H1 (cell line): ENCODE measurements around the gene ATE1. TPM values are rescaled to one million over a fixed set of nuclear protein-coding genes. Genes with fewer than 3 reads are reported as not detected.

Experiments
- CTCF ChIA-PET: fragments of 300-600 bp; sonication (Branson Sonifier 250); formaldehyde crosslinking; loops from one replicate; lab custom pipeline; 2021; ENCODE audit not compliant: partially characterized antibody; lab: Charles Lee
- POLR2A ChIA-PET: fragments of 300-600 bp; sonication (Branson Sonifier 250); formaldehyde crosslinking; loops from one replicate; lab custom pipeline; 2021; ENCODE audit warnings: inconsistent platforms; ENCODE audit not compliant: partially characterized antibody; lab: Charles Lee
- DNase-seq, 2 experiments: peaks; one replicate each; pipeline versions ENCODE4 v3.0.0 to v3.0.0-alpha.2; 2010 to 2022; ENCODE audit warnings: low spot score in 2 of 2, low read depth in 1 of 2, mixed read lengths in 1 of 2
- FAIRE-seq: peaks from 2 replicates; lab custom pipeline; 2011; peaks lifted over from hg19 to GRCh38; lab: Jason Lieb, UNC
- H2AFZ ChIP-seq: 2 replicates; pipeline ENCODE4 v1.8.1; 2012; ENCODE audit warnings: low read length, inconsistent platforms
- H2AK5ac ChIP-seq: 2 replicates; pipeline ENCODE4 v1.6.1; 2013; ENCODE audit warnings: low read depth, low read length
- H2BK120ac ChIP-seq: replicated peaks from 2 replicates; pipeline ENCODE3; 2013; ENCODE audit warnings: low read depth, low read length, inconsistent platforms
- H2BK12ac ChIP-seq: 2 replicates; pipeline ENCODE4 v1.6.1; 2013; ENCODE audit warnings: low read depth, low read length
- H2BK15ac ChIP-seq: 2 replicates; pipeline ENCODE4 v1.6.1; 2013; ENCODE audit warnings: low read length
- H2BK20ac ChIP-seq: 2 replicates; pipeline ENCODE4 v1.6.1; 2013; ENCODE audit warnings: low read length
- H2BK5ac ChIP-seq: 2 replicates; pipeline ENCODE4 v1.6.1; 2013; ENCODE audit warnings: low read depth, low read length
- H3K14ac ChIP-seq: 2 replicates; pipeline ENCODE4 v1.6.1; 2013; ENCODE audit warnings: inconsistent platforms; ENCODE audit not compliant: insufficient read length
- H3K18ac ChIP-seq: 2 replicates; pipeline ENCODE4 v1.6.1; 2013; ENCODE audit warnings: low read length; ENCODE audit errors: extremely low read depth
- H3K23ac ChIP-seq: 2 replicates; pipeline ENCODE4 v1.6.1; 2013; ENCODE audit warnings: inconsistent platforms; ENCODE audit not compliant: insufficient read length
- H3K23me2 ChIP-seq: 2 replicates; pipeline ENCODE4 v1.6.1; 2013; ENCODE audit warnings: low read depth, low read length
- H3K27ac ChIP-seq: 2 replicates; pipeline ENCODE4 v1.6.1; 2011; ENCODE audit warnings: low read depth, low read length, inconsistent platforms
- H3K27me3 ChIP-seq, 4 experiments: replicated peaks in 1 of 4; 1 replicate in 1 of 4; 2 replicates in 3 of 4; pipeline versions ENCODE4 v1.6.1 to v1.8.1; 2011 to 2013; ENCODE audit warnings: low read length in 3 of 4, mild to moderate bottlenecking in 3 of 4, inconsistent platforms in 2 of 4, mixed read lengths in 2 of 4, moderate library complexity in 1 of 4; ENCODE audit not compliant: control insufficient read depth in 3 of 4, insufficient read depth in 3 of 4; ENCODE audit errors: extremely low read depth in 1 of 4
- H3K36me3 ChIP-seq, 4 experiments: 2 replicates each; pipeline versions ENCODE4 v1.6.1 to v1.8.1; 2011 to 2013; ENCODE audit warnings: mild to moderate bottlenecking in 4 of 4, low read length in 3 of 4, moderate library complexity in 2 of 4, control low read depth in 1 of 4, inconsistent platforms in 1 of 4; ENCODE audit not compliant: insufficient read depth in 4 of 4, control insufficient read depth in 2 of 4
- H3K4ac ChIP-seq: replicated peaks from 2 replicates; pipeline ENCODE3; 2013; ENCODE audit warnings: low read length, low read depth, mixed read lengths, inconsistent platforms; ENCODE audit not compliant: insufficient read length
- H3K4me1 ChIP-seq, 4 experiments: replicated peaks in 1 of 4; 1 replicate in 1 of 4; 2 replicates in 3 of 4; pipeline versions ENCODE4 v1.6.1 to v1.8.1; 2011 to 2013; ENCODE audit warnings: low read length in 3 of 4, inconsistent platforms in 2 of 4, mixed read lengths in 1 of 4; ENCODE audit not compliant: insufficient read depth in 4 of 4, control insufficient read depth in 3 of 4
- H3K4me2 ChIP-seq, 2 experiments: 2 replicates each; pipeline versions ENCODE4 v1.6.1 to v1.8.1; 2011 to 2013; ENCODE audit warnings: low read depth in 2 of 2, low read length in 2 of 2, control low read depth in 1 of 2, inconsistent platforms in 1 of 2, mild to moderate bottlenecking in 1 of 2; ENCODE audit not compliant: insufficient read depth in 1 of 2
- H3K4me3 ChIP-seq, 4 experiments: fragments of 200-600, 300-600 bp in 1 of 4; sonication (generic), shearing (Covaris generic), sonication (Bioruptor Twin) in 1 of 4; 2 replicates each; pipeline versions ENCODE4 v1.5.1 to v1.8.1; 2011 to 2016; ENCODE audit warnings: low read length in 4 of 4, low read depth in 3 of 4, control low read depth in 2 of 4, inconsistent platforms in 2 of 4, mild to moderate bottlenecking in 2 of 4, mixed read lengths in 1 of 4, moderate library complexity in 1 of 4; ENCODE audit not compliant: insufficient read depth in 2 of 4; ENCODE audit errors: extremely low read depth in 1 of 4
- H3K56ac ChIP-seq: replicated peaks from 2 replicates; pipeline ENCODE3; 2013; ENCODE audit warnings: low read depth, mild to moderate bottlenecking, mixed read lengths, low read length, inconsistent platforms; ENCODE audit not compliant: insufficient read length
- H3K79me1 ChIP-seq: 2 replicates; pipeline ENCODE4 v1.6.1; 2013; ENCODE audit warnings: low read depth, low read length, control low read depth
- H3K79me2 ChIP-seq, 2 experiments: 2 replicates each; pipeline versions ENCODE4 v1.6.1 to v1.8.1; 2012 to 2013; ENCODE audit warnings: low read length in 2 of 2, mild to moderate bottlenecking in 2 of 2, inconsistent platforms in 1 of 2; ENCODE audit not compliant: insufficient read depth in 2 of 2, control insufficient read depth in 1 of 2
- H3K9ac ChIP-seq, 4 experiments: replicated peaks in 1 of 4; 1 replicate in 1 of 4; 2 replicates in 3 of 4; pipeline versions ENCODE4 v1.6.1 to v1.8.1; 2011 to 2013; ENCODE audit warnings: low read depth in 3 of 4, low read length in 3 of 4, control low read depth in 2 of 4, mild to moderate bottlenecking in 2 of 4, moderate library complexity in 2 of 4, inconsistent platforms in 1 of 4; ENCODE audit errors: extremely low read depth in 1 of 4
- H3K9me3 ChIP-seq, 2 experiments: 2 replicates each; pipeline versions ENCODE4 v1.6.1 to v1.8.1; 2012 to 2013; ENCODE audit warnings: mild to moderate bottlenecking in 2 of 2, moderate library complexity in 2 of 2, control low read depth in 1 of 2, inconsistent platforms in 1 of 2, low read depth in 1 of 2, low read length in 1 of 2, mixed read lengths in 1 of 2; ENCODE audit not compliant: insufficient read depth in 2 of 2
- H4K20me1 ChIP-seq, 2 experiments: replicated peaks in 1 of 2; 2 replicates each; pipeline versions ENCODE3 to v1.8.1; 2011 to 2013; ENCODE audit warnings: inconsistent platforms in 2 of 2, low read length in 2 of 2, mild to moderate bottlenecking in 1 of 2; ENCODE audit not compliant: insufficient read depth in 2 of 2, control insufficient read depth in 1 of 2
- H4K5ac ChIP-seq: 2 replicates; pipeline ENCODE4 v1.6.1; 2013; ENCODE audit warnings: low read length, low read depth, mixed read lengths, inconsistent platforms; ENCODE audit not compliant: insufficient read length
- H4K8ac ChIP-seq: 2 replicates; pipeline ENCODE4 v1.8.0; 2013; ENCODE audit warnings: mild to moderate bottlenecking, moderate library complexity, low read length, inconsistent platforms; ENCODE audit not compliant: insufficient read depth; ENCODE audit errors: extremely low read depth
- H4K91ac ChIP-seq: replicated peaks from 2 replicates; pipeline ENCODE3; 2013; ENCODE audit warnings: low read length, mixed read lengths, inconsistent platforms; ENCODE audit not compliant: insufficient read length
- CHD2 ChIP-seq: IDR thresholded peaks from 2 replicates; pipeline ENCODE4 v1.6.1; 2012; ENCODE audit warnings: low read length, improper control_type of control experiment
- CTCF ChIP-seq, 3 experiments: IDR thresholded peaks; 1 replicate in 2 of 3; 2 replicates in 1 of 3; pipeline versions ENCODE4 v1.5.1 to v1.6.1; 2011; ENCODE audit warnings: low read length in 3 of 3, mild to moderate bottlenecking in 3 of 3, inconsistent platforms in 2 of 3, low read depth in 1 of 3, moderate library complexity in 1 of 3; ENCODE audit not compliant: insufficient read depth in 1 of 3; ENCODE audit errors: control extremely low read depth in 1 of 3
- GTF2F1 ChIP-seq: IDR thresholded peaks from 2 replicates; pipeline ENCODE4 v1.6.1; 2012; ENCODE audit warnings: low read depth, low read length, improper control_type of control experiment, borderline replicate concordance
- NANOG ChIP-seq: IDR thresholded peaks from 2 replicates; pipeline ENCODE4 v1.6.1; 2011; ENCODE audit warnings: low read length, low read depth, mild to moderate bottlenecking, inconsistent platforms; ENCODE audit not compliant: insufficient read depth, poor library complexity, severe bottlenecking
- POU5F1 ChIP-seq: IDR thresholded peaks from 2 replicates; pipeline ENCODE4 v1.6.1; 2011; ENCODE audit warnings: low read depth, mild to moderate bottlenecking, low read length, moderate library complexity
- RNF2 ChIP-seq: fragments of 200-900, 300-1000 bp; sonication (generic); IDR thresholded peaks from 2 replicates; pipeline ENCODE4 v1.7.1; 2016; ENCODE audit warnings: borderline replicate concordance, low read depth, mild to moderate bottlenecking, antibody characterized with exemption, low read length; ENCODE audit not compliant: poor library complexity, severe bottlenecking; ENCODE audit errors: missing control alignments
- SIN3A ChIP-seq, 2 experiments: IDR thresholded peaks in 1 of 2; conservative IDR thresholded peaks in 1 of 2; 2 replicates each; pipeline ENCODE4 v1.6.1; 2011 to 2012; ENCODE audit warnings: low read length in 2 of 2, improper control_type of control experiment in 1 of 2, low read depth in 1 of 2, mild to moderate bottlenecking in 1 of 2
- USF2 ChIP-seq: IDR thresholded peaks from 2 replicates; pipeline ENCODE4 v1.6.1; 2011; ENCODE audit warnings: low read length, improper control_type of control experiment
- WGBS, 2 experiments: shearing (Covaris generic) in 1 of 2; methylation state at CpG; one replicate each; pipeline versions ENCODE4 v1.1.6 to v1.1.7; 2013 to 2015; ENCODE audit warnings: low lambda C conversion rate in 2 of 2, mixed read lengths in 2 of 2, inconsistent platforms in 1 of 2, low coverage in 1 of 2, missing lambda C conversion rate in 1 of 2; ENCODE audit not compliant: insufficient replicate concordance in 2 of 2, insufficient coverage in 1 of 2, insufficient read length in 1 of 2; ENCODE audit errors: extremely low coverage in 1 of 2, missing lambda C conversion rate in 1 of 2; 5-methylcytosine and 5-hydroxymethylcytosine counted together
- polyA plus RNA-seq, 7 experiments: library from polyadenylated mRNA; depleted of rRNA in 3 of 7; stranded (reverse) in 5 of 7; unstranded in 2 of 7; fragments of >200 nt in 5 of 7; fragments of 200-250 nt in 2 of 7; gene quantifications; 1 replicate in 5 of 7; 2 replicates in 1 of 7; 4 replicates in 1 of 7; pipeline versions ENCODE4 v1.2.1 to v1.2.3, GENCODE V29; 2011 to 2013; ENCODE audit warnings: missing spikeins in 2 of 7, mixed read lengths in 2 of 7
- total RNA-seq: library from RNA; stranded (reverse); fragmentation: NEBNext Ultra II Directional; extraction: Animal tissue kit (Norgen Biotek cat#: 25700); gene quantifications from 2 replicates; pipeline ENCODE4 v1.2.1, GENCODE V29; 2021

The ATE1 gene
- total and polyA plus RNA-seq, 2 of the 8 experiments (the other 6 are each of a cell fraction or from before 2014, with no cell fraction given): 8.8 to 26.9 TPM

- H2AK5ac ChIP-seq: no peak overlapping the region
- no peak overlapping the region for H4K5ac ChIP-seq
- no peak for DNase-seq
- H3K18ac ChIP-seq: no peak overlapping the region
- H2BK5ac ChIP-seq: no peak overlapping the region
- H3K4me3 ChIP-seq: no peak overlapping the region
- peaks cover 0 to 5% (median 0%) of the 10 kb centered on the region in 4 experiments; a peak in 1 of 8 replicates for H3K36me3 ChIP-seq
- no peaks in the 10 kb centered on the region for H3K23me2 ChIP-seq
- no peak overlapping the region for H3K27ac ChIP-seq
- H3K4me1 ChIP-seq: no peaks in the 10 kb centered on the region
- no peak overlapping the region for H2BK15ac ChIP-seq
- no peaks in the 10 kb centered on the region for H3K9me3 ChIP-seq
- ChIA-PET POLR2A (no interaction called here), CTCF (interaction anchor here (0.6 kb wide), 1 partner anchor 357 kb away, joined by 3 read pairs; no protein-coding TSS in a partner anchor)
- H3K14ac ChIP-seq: no peak overlapping the region
- H3K4ac ChIP-seq: no peak overlapping the region
- H3K9ac ChIP-seq: no peak overlapping the region
- H3K79me2 ChIP-seq: no peaks in the 10 kb centered on the region
- no peaks in the 10 kb centered on the region for H3K27me3 ChIP-seq
- H2AFZ ChIP-seq: no peak overlapping the region
- H2BK12ac ChIP-seq: no peak overlapping the region
- H4K20me1 ChIP-seq: peaks cover 0 to 2% of the 10 kb centered on the region in 2 experiments
- WGBS, 2 experiments: 85% methylated on average over 3 of the region's 3 CpGs; no CpG with 5 or more reads in 1 of the 2 experiments
- H3K56ac ChIP-seq: no peak overlapping the region
- TF ChIP-seq CHD2 (no peak), RNF2 (no peak), USF2 (no peak), POU5F1 (no peak), GTF2F1 (no peak), CTCF (IDR thresholded peaks at IDR 0.05; ENCODE audit: control extremely low read depth in 1 of 3, insufficient read depth in 1 of 3, low read depth in 1 of 3, low read length in 3 of 3) (no peak), SIN3A (conservative IDR thresholded peaks at IDR 0.05 in 1 of 2, IDR thresholded peaks at IDR 0.05 in 1 of 2; ENCODE audit: low read depth in 1 of 2, low read length in 2 of 2) (no peak), NANOG (no peak)
- no peak overlapping the region for H2BK120ac ChIP-seq
- no peak overlapping the region for H4K91ac ChIP-seq
- no peak overlapping the region for H4K8ac ChIP-seq
- peaks cover 3% of the 10 kb centered on the region; the same call in 1 of the 2 replicates for H3K79me1 ChIP-seq
- H3K4me2 ChIP-seq: no peak overlapping the region
- H3K23ac ChIP-seq: no peak overlapping the region
- no peak overlapping the region for H2BK20ac ChIP-seq
- no peak for FAIRE-seq
These were observed 127.7 kb downstream of the ATE1 start for GRCh38 chr10:121800146-121800545.
